IMR-90 (cell line): Measurements from ENCODE around the gene USP14. TPM values are rescaled to one million over a fixed set of nuclear protein-coding genes. Genes with fewer than 3 reads are reported as not detected.

Experiments
- ATAC-seq: fragments of 200-7000 bp; cut with Tn5 transposase; 2 replicates; pipeline ENCODE4 v1.9.1; 2020; ENCODE audit warnings: low read depth, mild to moderate bottlenecking, moderate library complexity
- BruUV-seq: library from RNA; stranded (reverse); fragments of 400-500 nt; replicated peaks from 2 replicates; lab custom pipeline; 2021; lab: Mats Ljungman, UMichigan
- CTCF ChIA-PET: fragments of 300-600 bp; formaldehyde crosslinking; extraction: SDS; loops from one replicate; lab custom pipeline; 2021; ENCODE audit warnings: antibody characterized with exemption; lab: Yijun Ruan, JAX
- POLR2A ChIA-PET: fragments of 300-600 bp; sonication (Branson Sonifier 250); formaldehyde crosslinking; loops from one replicate; lab custom pipeline; 2022; ENCODE audit warnings: antibody characterized with exemption; ENCODE audit not compliant: unreplicated experiment; lab: Charles Lee
- DNase-seq: peaks from one replicate; pipeline ENCODE4 v3.0.0; 2013
- H2AFZ ChIP-seq: replicated peaks from 2 replicates; pipeline ENCODE3; 2013; ENCODE audit warnings: low read length, mild to moderate bottlenecking; ENCODE audit not compliant: poor library complexity
- H2AK5ac ChIP-seq: 2 replicates; pipeline ENCODE4 v1.6.1; 2013; ENCODE audit warnings: low read depth, low read length, inconsistent platforms
- H2AK9ac ChIP-seq: replicated peaks from 2 replicates; pipeline ENCODE3; 2013; ENCODE audit warnings: mild to moderate bottlenecking, low read depth, low read length, moderate library complexity; ENCODE audit not compliant: poor library complexity
- H2BK120ac ChIP-seq: 2 replicates; pipeline ENCODE4 v1.6.1; 2013; ENCODE audit warnings: low read depth, low read length, inconsistent platforms
- H2BK15ac ChIP-seq: 3 replicates; pipeline ENCODE4 v1.6.1; 2013; ENCODE audit warnings: low read depth, low read length, inconsistent platforms
- H2BK20ac ChIP-seq: 2 replicates; pipeline ENCODE4 v1.6.1; 2013; ENCODE audit warnings: low read depth, mild to moderate bottlenecking, inconsistent platforms, low read length, moderate library complexity
- H2BK5ac ChIP-seq: 2 replicates; pipeline ENCODE4 v1.6.1; 2013; ENCODE audit warnings: mild to moderate bottlenecking, low read depth, low read length, inconsistent platforms; ENCODE audit not compliant: poor library complexity, severe bottlenecking
- H3K14ac ChIP-seq: replicated peaks from 2 replicates; pipeline ENCODE4 v1.6.1; 2013; ENCODE audit warnings: low read depth, low read length, inconsistent platforms
- H3K18ac ChIP-seq: 2 replicates; pipeline ENCODE4 v1.6.1; 2013; ENCODE audit warnings: low read depth, low read length, control low read depth
- H3K23ac ChIP-seq: 2 replicates; pipeline ENCODE4 v1.6.1; 2013; ENCODE audit warnings: low read depth, low read length, inconsistent platforms
- H3K27ac ChIP-seq: 2 replicates; pipeline ENCODE4 v1.5.1; 2013; ENCODE audit warnings: mild to moderate bottlenecking, control low read depth, low read length; ENCODE audit not compliant: insufficient read depth
- H3K27me3 ChIP-seq: 2 replicates; pipeline ENCODE4 v1.6.1; 2013; ENCODE audit warnings: low read length; ENCODE audit not compliant: control insufficient read depth, insufficient read depth
- H3K36me3 ChIP-seq: 2 replicates; pipeline ENCODE4 v1.6.1; 2013; ENCODE audit warnings: low read length, mixed read lengths; ENCODE audit not compliant: control insufficient read depth, insufficient read depth
- H3K4ac ChIP-seq: 2 replicates; pipeline ENCODE4 v1.6.1; 2013; ENCODE audit warnings: low read depth, low read length, inconsistent platforms
- H3K4me1 ChIP-seq: 2 replicates; pipeline ENCODE4 v1.6.1; 2013; ENCODE audit warnings: low read length, mixed read lengths; ENCODE audit not compliant: control insufficient read depth, insufficient read depth
- H3K4me2 ChIP-seq: 2 replicates; pipeline ENCODE4 v1.6.1; 2013; ENCODE audit warnings: low read depth, mild to moderate bottlenecking, control low read depth, low read length, moderate library complexity
- H3K4me3 ChIP-seq: 2 replicates; pipeline ENCODE4 v1.5.1; 2013; ENCODE audit warnings: low read depth, mild to moderate bottlenecking, control low read depth, low read length, moderate library complexity; ENCODE audit not compliant: insufficient read depth
- H3K56ac ChIP-seq: 2 replicates; pipeline ENCODE4 v1.6.1; 2013; ENCODE audit warnings: low read length, inconsistent platforms; ENCODE audit not compliant: insufficient read depth; ENCODE audit errors: extremely low read depth
- H3K79me1 ChIP-seq, 2 experiments: 2 replicates each; pipeline ENCODE4 v1.6.1; 2013; ENCODE audit warnings: low read length in 2 of 2, inconsistent platforms in 1 of 2, low read depth in 1 of 2
- H3K9ac ChIP-seq: 2 replicates; pipeline ENCODE4 v1.6.1; 2013; ENCODE audit warnings: low read depth, low read length, control low read depth
- H3K9me1 ChIP-seq: 2 replicates; pipeline ENCODE4 v1.6.1; 2013; ENCODE audit warnings: low read length, inconsistent platforms; ENCODE audit not compliant: insufficient read depth
- H3K9me3 ChIP-seq: 2 replicates; pipeline ENCODE4 v1.6.1; 2013; ENCODE audit warnings: low read length; ENCODE audit not compliant: control insufficient read depth, insufficient read depth
- H4K20me1 ChIP-seq: 2 replicates; pipeline ENCODE4 v1.6.1; 2013; ENCODE audit warnings: low read length, inconsistent platforms; ENCODE audit not compliant: insufficient read depth
- H4K5ac ChIP-seq: 2 replicates; pipeline ENCODE4 v1.6.1; 2013; ENCODE audit warnings: mild to moderate bottlenecking, low read depth, low read length, control low read depth
- H4K8ac ChIP-seq, 2 experiments: 2 replicates each; pipeline ENCODE4 v1.6.1; 2013; ENCODE audit warnings: low read depth in 2 of 2, low read length in 2 of 2, control low read depth in 1 of 2, inconsistent platforms in 1 of 2
- H4K91ac ChIP-seq: 2 replicates; pipeline ENCODE4 v1.6.1; 2013; ENCODE audit warnings: low read depth, low read length, inconsistent platforms; ENCODE audit not compliant: insufficient read depth
- ELK1 ChIP-seq: fragments of 150-350 bp; IDR thresholded peaks from 2 replicates; pipeline ENCODE4 v1.6.1; 2016; ENCODE audit warnings: low read depth, mild to moderate bottlenecking, low read length, moderate library complexity, borderline replicate concordance
- FOS ChIP-seq: fragments of 150-350 bp; IDR thresholded peaks from 2 replicates; pipeline ENCODE4 v1.6.1; 2016; ENCODE audit warnings: low read depth, low read length
- MAFK ChIP-seq: IDR thresholded peaks from 2 replicates; pipeline ENCODE4 v1.6.1; 2012; ENCODE audit warnings: low read depth, low read length, improper control_type of control experiment
- MAZ ChIP-seq: IDR thresholded peaks from 2 replicates; pipeline ENCODE4 v1.6.1; 2012; ENCODE audit warnings: low read depth, mild to moderate bottlenecking, low read length, improper control_type of control experiment, moderate library complexity, borderline replicate concordance
- NFE2L2 ChIP-seq: fragments of 150-350 bp; IDR thresholded peaks from 2 replicates; pipeline ENCODE4 v1.6.1; 2016; ENCODE audit warnings: low read depth, mild to moderate bottlenecking, low read length
- USF2 ChIP-seq: fragments of 150-350 bp; IDR thresholded peaks from 2 replicates; pipeline ENCODE4 v1.6.1; 2017; ENCODE audit warnings: mild to moderate bottlenecking, antibody characterized with exemption, low read length, low read depth
- WGBS, 2 experiments: methylation state at CpG; one replicate each; pipeline versions ENCODE4 v1.1.5 to v1.1.7; 2013; ENCODE audit warnings: missing lambda C conversion rate in 2 of 2; ENCODE audit not compliant: insufficient read length in 1 of 2; ENCODE audit errors: extremely low coverage in 2 of 2; 5-methylcytosine and 5-hydroxymethylcytosine counted together
- dilution Hi-C: fragments of 300-500 bp; cut with HindIII; formaldehyde crosslinking; loops from one replicate; pipeline ENCODE4 v1.14.3; 2018; ENCODE audit warnings: low sequenced_read_pairs; ENCODE audit not compliant: unreplicated experiment
- in situ Hi-C: fragments of 300-500 bp; cut with MboI; formaldehyde crosslinking; loops from 3 replicates; pipeline ENCODE4 v1.14.3; 2019; ENCODE audit warnings: low sequenced_read_pairs, inconsistent platforms, mixed read lengths
- intact Hi-C: fragments of 100-400 bp; cut with micrococcal nuclease; formaldehyde crosslinking; loops from 2 replicates; pipeline ENCODE4 v1.10.0; 2022
- polyA plus RNA-seq, 3 experiments: library from polyadenylated mRNA; depleted of rRNA; stranded (reverse); fragments of >200 nt; gene quantifications; 2 replicates each; pipeline ENCODE4 v1.2.3, GENCODE V29; 2012; ENCODE audit warnings: low replicate concordance in 1 of 3
- total RNA-seq: library from RNA; depleted of rRNA; stranded (reverse); fragments of >200 nt; gene quantifications from 2 replicates; pipeline ENCODE4 v1.2.3, GENCODE V29; 2012

USP14 gene
- total and polyA plus RNA-seq, 2 of the 4 experiments (the other 2 are of a cell fraction), result 11.5 to 32.4 TPM

- Histone ChIP-seq H3K27ac (no peak overlapping the region), H3K14ac (no peak overlapping the region), H2BK20ac (no peak overlapping the region), H4K8ac (no peak overlapping the region), H2BK15ac (no peak overlapping the region), H3K18ac (no peak overlapping the region), H3K9ac (no peak overlapping the region), H3K4ac (no peak overlapping the region), H4K5ac (no peak overlapping the region), H3K4me3 (no peak overlapping the region), H3K27me3 (no peaks in the 10 kb centered on the region), H2AFZ (no peak overlapping the region), H2BK5ac (no peak overlapping the region), H2AK5ac (no peak overlapping the region), H4K91ac (no peak overlapping the region), H3K56ac (no peak overlapping the region), H3K4me2 (no peak overlapping the region), H4K20me1 (peaks cover 3% of the 10 kb centered on the region), H3K23ac (no peak overlapping the region), H2AK9ac (no peak overlapping the region), H3K4me1 (no peaks in the 10 kb centered on the region), H3K79me1 (peaks cover 22 to 38% of the 10 kb centered on the region in 2 experiments), H3K9me1 (no peaks in the 10 kb centered on the region; the same call in 1 of the 2 replicates), H3K36me3 (peaks cover 12% of the 10 kb centered on the region), H3K9me3 (no peaks in the 10 kb centered on the region), H2BK120ac (no peak overlapping the region)
- ATAC-seq (no peak), DNase-seq (no peak)
- WGBS, 2 experiments, result no CpG with 5 or more reads among the region's 5 CpGs
- intact Hi-C loops, result no loop called here
- ChIA-PET CTCF (no interaction called here), POLR2A (no interaction called here)
- dilution Hi-C loops, result no loop called here
- in situ Hi-C loops, result no loop called here
- BruUV-seq, result no TSS peak
- TF ChIP-seq MAZ (no peak), USF2 (no peak), FOS (no peak), MAFK (no peak), ELK1 (no peak), NFE2L2 (no peak)
Observed at GRCh38 chr18:179499-179898, 21.1 kb downstream of the USP14 start.
